GM19395 (cell line): Measurements from ENCODE around the gene HMGXB3.
"Not testable (repeated sequence)": the region's sequence is repeated elsewhere in the genome, so short reads cannot be mapped to it uniquely, and the experiment has no call there.

Experiments used
- ATAC-seq: cut with Tn5 transposase; IDR thresholded peaks from one replicate; pipeline ENCODE4 v1.9.1; 2021; ENCODE audit warnings: mild to moderate bottlenecking, moderate library complexity; ENCODE audit not compliant: unreplicated experiment

The HMGXB3 gene

GRCh38 chr5:150084754-150085153 lies 84.2 kb downstream of the HMGXB3 start:
- not testable (repeated sequence) for ATAC-seq

- ATAC-seq = no peak
Measured at GRCh38 chr5:150085191-150085912, 84.8 kb downstream of the HMGXB3 start.

GRCh38 chr5:150085950-150086715 lies 85.6 kb downstream of the HMGXB3 start, which contains the start of gene CSF1R:
Gene CSF1R, minus strand, starts transcription at chr5:150086554. Its CDS starts 127 bp downstream, at chr5:150086427.
- no peak for ATAC-seq

DNA sequence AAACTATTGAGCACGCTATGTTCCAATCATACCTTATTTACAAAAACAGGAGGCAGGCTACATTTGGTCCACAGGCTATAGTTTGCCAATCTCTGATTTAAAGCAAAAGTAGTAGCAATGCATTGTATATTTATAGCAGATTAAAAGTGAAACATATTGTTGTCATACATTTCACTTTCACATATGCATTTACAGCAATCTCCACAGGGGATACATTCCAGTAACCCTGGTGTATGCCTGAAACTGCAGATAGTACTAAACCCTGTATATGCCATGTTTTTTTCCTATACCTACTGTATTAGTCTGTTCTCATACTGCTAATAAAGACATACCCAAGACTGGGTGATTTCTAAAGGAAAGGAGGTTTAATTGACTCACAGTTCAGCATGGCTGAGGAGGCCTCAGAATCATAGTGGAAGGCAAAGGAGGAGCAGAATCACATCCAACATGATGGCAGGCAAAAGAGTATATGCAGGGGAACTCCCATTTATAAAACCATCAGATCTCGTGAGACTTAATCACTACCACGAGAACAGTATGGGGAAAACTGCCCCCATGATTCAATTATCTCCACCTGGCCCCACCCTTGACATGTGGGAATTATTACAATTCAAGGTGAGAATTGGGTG lies 91.7 kb downstream of the HMGXB3 start:
- peak; percentile 70 for ATAC-seq

DNA sequence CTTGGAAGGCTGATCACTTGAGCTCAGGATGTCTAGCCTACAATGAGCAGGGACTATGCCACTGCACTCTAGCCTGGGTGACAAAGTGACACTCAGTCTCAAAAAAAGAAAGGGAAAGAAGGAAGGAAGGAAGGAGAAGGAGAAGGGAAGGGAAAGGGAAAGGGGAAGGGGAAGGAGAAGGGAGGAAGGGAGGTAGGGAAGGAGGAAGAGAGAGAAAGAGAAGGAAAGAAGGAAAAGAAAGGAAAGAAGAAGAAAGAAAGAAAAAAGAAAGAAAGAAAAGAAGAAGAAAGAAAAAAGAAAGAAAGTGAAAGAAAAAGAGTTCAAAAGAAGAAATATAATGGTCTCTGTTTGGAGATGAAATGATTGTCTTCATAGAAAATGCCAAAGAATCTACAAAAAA lies 96.6 kb downstream of the HMGXB3 start:
- ATAC-seq = no peak

DNA sequence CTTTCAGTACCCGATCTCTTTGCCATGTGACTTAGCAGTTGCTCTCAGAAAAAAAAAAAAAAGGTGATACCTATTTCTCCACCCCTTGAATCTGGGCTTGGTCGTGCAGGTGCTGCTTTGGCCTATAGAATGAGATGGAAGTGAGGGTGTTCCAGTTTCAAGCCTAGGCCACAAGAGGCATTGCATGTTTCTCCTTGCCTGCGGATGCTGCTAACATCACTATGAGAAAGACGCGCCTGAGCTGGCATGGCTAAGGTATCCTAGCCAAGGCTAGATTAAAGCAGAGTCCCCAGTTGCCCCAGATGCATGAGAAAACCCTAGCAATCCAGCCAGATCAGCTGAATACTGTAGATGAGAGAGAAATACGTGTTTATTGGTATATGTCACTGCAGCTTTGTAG lies 100.5 kb downstream of the HMGXB3 start:
- no peak for ATAC-seq
